CD4-positive, CD25-positive, alpha-beta regulatory T cell (primary cell): ENCODE results near the gene MRAP2. TPM values are rescaled to one million over a fixed set of nuclear protein-coding genes. Genes with fewer than 3 reads are reported as not detected.
"Not testable (repeated sequence)": the region's sequence is repeated elsewhere in the genome, so short reads cannot be mapped to it uniquely, and the experiment has no call there.

Experiments
- ATAC-seq, 2 donors: fragments of 150-1000 bp; cut with Tn5 transposase; one replicate each; pipeline ENCODE4 v1.10.0; 2021; ENCODE audit warnings: low read depth in 2 of 2, moderate number of reproducible peaks in 2 of 2, moderate library complexity in 1 of 2
- DNase-seq, 3 donors: peaks; one replicate each; pipeline versions ENCODE4 v3.0.0 to v3.0.0-alpha.2; 2012 to 2022; ENCODE audit warnings: mixed read lengths in 1 of 3
- H3K27ac ChIP-seq: one replicate; pipeline ENCODE4 v1.7.0; 2013; ENCODE audit warnings: mild to moderate bottlenecking, low read length; ENCODE audit not compliant: insufficient read depth, poor library complexity, severe bottlenecking
- H3K27me3 ChIP-seq: one replicate; pipeline ENCODE4 v1.7.0; 2013; ENCODE audit warnings: low read length; ENCODE audit not compliant: control insufficient read depth, insufficient read depth
- H3K36me3 ChIP-seq: one replicate; pipeline ENCODE4 v1.7.0; 2013; ENCODE audit warnings: mild to moderate bottlenecking, low read length, moderate library complexity; ENCODE audit not compliant: control insufficient read depth, insufficient read depth
- H3K4me1 ChIP-seq: 2 replicates; pipeline ENCODE4 v1.7.0; 2013; ENCODE audit warnings: mild to moderate bottlenecking, low read length; ENCODE audit not compliant: insufficient read depth, control insufficient read depth, poor library complexity, severe bottlenecking
- H3K4me3 ChIP-seq: one replicate; pipeline ENCODE4 v1.7.0; 2013; ENCODE audit warnings: low read depth, mild to moderate bottlenecking, low read length, moderate library complexity
- H3K9me3 ChIP-seq, 2 experiments: 1 replicate in 1 of 2; 2 replicates in 1 of 2; pipeline ENCODE4 v1.7.0; 2013; ENCODE audit warnings: low read length in 2 of 2, mild to moderate bottlenecking in 1 of 2, moderate library complexity in 1 of 2; ENCODE audit not compliant: control insufficient read depth in 2 of 2
- H3K27ac Mint-ChIP-seq, 3 donors: one replicate each; pipeline ENCODE4 v1.8.0; 2020 to 2022; ENCODE audit warnings: mild to moderate bottlenecking in 3 of 3, mixed read lengths in 3 of 3, moderate library complexity in 2 of 3
- H3K27me3 Mint-ChIP-seq: one replicate; pipeline ENCODE4 v1.8.0; 2022; ENCODE audit warnings: mild to moderate bottlenecking, mixed read lengths
- H3K36me3 Mint-ChIP-seq: one replicate; pipeline ENCODE4 v1.8.0; 2020; ENCODE audit warnings: mixed read lengths
- H3K4me1 Mint-ChIP-seq, 4 donors: one replicate each; pipeline ENCODE4 v1.8.0; 2020 to 2022; ENCODE audit warnings: mixed read lengths in 4 of 4, mild to moderate bottlenecking in 1 of 4
- H3K4me3 Mint-ChIP-seq, 4 donors: one replicate each; pipeline ENCODE4 v1.8.0; 2020 to 2022; ENCODE audit warnings: mild to moderate bottlenecking in 4 of 4, mixed read lengths in 4 of 4, moderate library complexity in 3 of 4
- H3K9me3 Mint-ChIP-seq, 7 donors: one replicate each; pipeline ENCODE4 v1.8.0; 2020 to 2022; ENCODE audit warnings: mixed read lengths in 7 of 7, mild to moderate bottlenecking in 3 of 7, moderate library complexity in 2 of 7
- polyA plus RNA-seq, 4 donors: library from polyadenylated mRNA; unstranded; fragments of 300-500 nt; fragmentation: Illumina TruSeq; gene quantifications; one replicate each; pipeline ENCODE4 v1.2.3, GENCODE V29; 2021
- total RNA-seq: library from RNA; stranded (reverse); gene quantifications from one replicate; pipeline ENCODE4 v1.2.3, GENCODE V29; 2022

The MRAP2 gene
- total and polyA plus RNA-seq, 5 donors from 2014 or later: not detected

DNA sequence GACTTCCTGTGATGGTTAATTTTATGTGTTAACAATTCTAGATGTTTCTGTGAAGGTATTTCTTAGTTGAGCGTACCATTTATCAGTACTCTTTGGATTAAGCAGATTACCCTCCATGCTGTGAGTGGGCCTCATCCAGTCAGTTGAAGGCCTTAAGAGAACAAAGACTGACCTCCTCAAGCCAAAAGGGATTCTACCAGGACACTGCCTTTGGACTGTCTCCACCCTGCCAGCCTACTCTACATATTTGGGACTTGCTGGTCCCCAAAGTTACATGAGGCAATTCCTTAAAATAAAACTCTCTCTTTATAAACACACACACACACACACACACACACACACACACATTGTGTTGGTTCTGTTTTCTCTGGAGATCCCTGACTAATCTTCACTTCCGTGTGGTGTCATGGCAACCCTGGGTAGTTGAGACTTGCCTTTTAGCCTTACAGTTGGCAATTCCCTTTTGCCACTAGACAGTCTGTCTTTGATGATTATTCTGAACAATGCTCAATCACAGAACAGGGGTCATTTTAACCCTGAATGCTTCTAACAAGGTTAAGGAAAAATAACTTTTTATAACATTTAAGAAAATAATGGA is 32.2 kb downstream of the MRAP2 start:
- ATAC-seq (no peak), DNase-seq (no peak)
- Mint-ChIP-seq H3K4me3 (no peak overlapping the region), H3K9me3 (peaks cover 0 to 3% (median 0%) of the 10 kb centered on the region in 7 donors), H3K27me3 (peaks cover 6% of the 10 kb centered on the region), H3K36me3 (no peaks in the 10 kb centered on the region), H3K27ac (no peak overlapping the region), H3K4me1 (no peaks in the 10 kb centered on the region)
- no peaks in the 10 kb centered on the region for H3K9me3 ChIP-seq
- no peaks in the 10 kb centered on the region for H3K36me3 ChIP-seq
- H3K27me3 ChIP-seq: no peaks in the 10 kb centered on the region
- H3K27ac ChIP-seq: no peak overlapping the region
- no peak overlapping the region for H3K4me3 ChIP-seq
- no peaks in the 10 kb centered on the region for H3K4me1 ChIP-seq

GRCh38 chr6:84066536-84066935 is 33.0 kb downstream of the MRAP2 start:
- H3K4me1 ChIP-seq: no peaks in the 10 kb centered on the region
- DNase-seq (no peak), ATAC-seq (no peak)
- Mint-ChIP-seq H3K4me1 (no peaks in the 10 kb centered on the region), H3K36me3 (no peaks in the 10 kb centered on the region), H3K27me3 (peaks cover 8% of the 10 kb centered on the region), H3K9me3 (peaks cover 0 to 6% (median 0%) of the 10 kb centered on the region in 7 donors), H3K4me3 (no peak overlapping the region), H3K27ac (no peak overlapping the region)
- H3K4me3 ChIP-seq: no peak overlapping the region
- H3K27ac ChIP-seq: no peak overlapping the region
- no peaks in the 10 kb centered on the region for H3K36me3 ChIP-seq
- H3K27me3 ChIP-seq: no peaks in the 10 kb centered on the region
- no peaks in the 10 kb centered on the region for H3K9me3 ChIP-seq

GRCh38 chr6:84068873-84069272 is 35.3 kb downstream of the MRAP2 start:
- not testable (repeated sequence) for H3K27ac ChIP-seq, H3K4me1 ChIP-seq, H3K27me3 ChIP-seq, H3K9me3 ChIP-seq, H3K36me3 Mint-ChIP-seq, H3K36me3 ChIP-seq, H3K4me1 Mint-ChIP-seq, DNase-seq, ATAC-seq, H3K4me3 Mint-ChIP-seq, H3K27ac Mint-ChIP-seq, H3K4me3 ChIP-seq, H3K9me3 Mint-ChIP-seq
- H3K27me3 Mint-ChIP-seq: peaks cover 13% of the 10 kb centered on the region

GRCh38 chr6:84072442-84072997 is 38.9 kb downstream of the MRAP2 start:
- no peaks in the 10 kb centered on the region for H3K36me3 Mint-ChIP-seq
- DNase-seq (no peak), ATAC-seq (no peak)
- no peaks in the 10 kb centered on the region for H3K4me1 Mint-ChIP-seq
- no peaks in the 10 kb centered on the region for H3K9me3 ChIP-seq
- no peaks in the 10 kb centered on the region for H3K27me3 ChIP-seq
- H3K4me1 ChIP-seq: no peaks in the 10 kb centered on the region
- no peak overlapping the region for H3K27ac ChIP-seq
- peaks cover 13% of the 10 kb centered on the region for H3K27me3 Mint-ChIP-seq
- no peak overlapping the region for H3K27ac Mint-ChIP-seq
- peaks cover 0 to 10% (median 4%) of the 10 kb centered on the region in 7 donors for H3K9me3 Mint-ChIP-seq
- no peak overlapping the region for H3K4me3 Mint-ChIP-seq
- H3K36me3 ChIP-seq: no peaks in the 10 kb centered on the region
- H3K4me3 ChIP-seq: no peak overlapping the region

GRCh38 chr6:84074988-84075781 is 41.6 kb downstream of the MRAP2 start:
- peaks cover 12% of the 10 kb centered on the region for H3K27me3 Mint-ChIP-seq
- Histone ChIP-seq H3K4me1 (no peaks in the 10 kb centered on the region), H3K27ac (no peak overlapping the region), H3K36me3 (no peaks in the 10 kb centered on the region), H3K4me3 (no peak overlapping the region), H3K9me3 (no peaks in the 10 kb centered on the region), H3K27me3 (no peaks in the 10 kb centered on the region)
- no peak overlapping the region for H3K4me3 Mint-ChIP-seq
- no peaks in the 10 kb centered on the region for H3K4me1 Mint-ChIP-seq
- H3K9me3 Mint-ChIP-seq: peaks cover 0 to 7% (median 4%) of the 10 kb centered on the region in 7 donors
- H3K27ac Mint-ChIP-seq: no peak overlapping the region
- no peaks in the 10 kb centered on the region for H3K36me3 Mint-ChIP-seq
- DNase-seq (no peak), ATAC-seq (no peak)

- Histone ChIP-seq H3K9me3 (no peaks in the 10 kb centered on the region), H3K27ac (no peak overlapping the region), H3K27me3 (no peaks in the 10 kb centered on the region), H3K4me1 (no peaks in the 10 kb centered on the region), H3K36me3 (no peaks in the 10 kb centered on the region), H3K4me3 (no peak overlapping the region)
- Mint-ChIP-seq H3K4me1 (no peaks in the 10 kb centered on the region), H3K36me3 (no peaks in the 10 kb centered on the region), H3K27me3 (peaks cover 5% of the 10 kb centered on the region), H3K27ac (no peak overlapping the region), H3K9me3 (peaks cover 0 to 9% (median under 1%) of the 10 kb centered on the region in 7 donors), H3K4me3 (no peak overlapping the region)
- ATAC-seq (no peak), DNase-seq (no peak)
Measured at GRCh38 chr6:84077645-84078044, 44.1 kb downstream of the MRAP2 start.

DNA sequence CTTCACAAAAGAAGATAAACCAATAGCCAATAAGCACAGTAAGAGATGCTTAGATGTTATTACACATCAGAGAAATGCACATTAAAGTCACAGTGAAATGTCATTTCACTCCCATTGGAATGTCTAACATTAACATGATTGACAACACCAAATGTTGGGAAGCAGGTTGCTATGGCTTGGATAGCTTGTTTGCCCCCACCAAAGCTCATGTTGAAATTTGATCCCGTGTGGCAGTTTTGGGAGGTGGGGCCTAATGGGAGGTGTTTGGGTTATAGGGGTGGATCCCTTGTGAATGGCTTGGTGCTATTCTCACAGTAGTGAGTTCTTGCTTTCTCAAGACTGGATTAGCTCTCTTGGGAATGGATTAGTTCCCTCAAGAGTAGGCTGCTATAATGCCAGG is 44.8 kb downstream of the MRAP2 start:
- Mint-ChIP-seq H3K4me1 (no peaks in the 10 kb centered on the region), H3K4me3 (no peak overlapping the region), H3K9me3 (peaks cover 0 to 6% (median 0%) of the 10 kb centered on the region in 7 donors), H3K27ac (no peak overlapping the region), H3K36me3 (no peaks in the 10 kb centered on the region), H3K27me3 (peaks cover 9% of the 10 kb centered on the region)
- DNase-seq (no peak), ATAC-seq (no peak)
- Histone ChIP-seq H3K27me3 (no peaks in the 10 kb centered on the region), H3K4me1 (no peaks in the 10 kb centered on the region), H3K27ac (no peak overlapping the region), H3K36me3 (no peaks in the 10 kb centered on the region), H3K9me3 (no peaks in the 10 kb centered on the region), H3K4me3 (no peak overlapping the region)
